GM12801 (cell line): Measurements from ENCODE around the gene OR4S2.

Experiments
- CTCF ChIP-seq: IDR thresholded peaks from one replicate; pipeline ENCODE4 v1.5.1; 2011; ENCODE audit warnings: control low read depth; ENCODE audit not compliant: insufficient read length; ENCODE audit errors: extremely low read depth

OR4S2 gene

GRCh38 chr11:55648027-55648426, at the start of gene OR4S2:
OR4S2 (plus strand) TSS chr11:55648327; CDS start chr11:55650904, 2,577 bp downstream.
- TF ChIP-seq CTCF, result no peak

- TF ChIP-seq CTCF, result no peak
Measured at GRCh38 chr11:55607545-55607944, 40.6 kb upstream of the OR4S2 start, which contains the start of gene OR4C11. OR4C11 (minus strand) TSS chr11:55607645; CDS start chr11:55604373, 3,272 bp downstream.

GRCh38 chr11:55624531-55624930, 23.6 kb upstream of the OR4S2 start:
- no peak for TF ChIP-seq CTCF

- no peak for TF ChIP-seq CTCF
Measured at GRCh38 chr11:55634813-55635212, 13.3 kb upstream of the OR4S2 start, which contains the start of gene OR4P4. OR4P4 (plus strand) TSS chr11:55635113.

GRCh38 chr11:55652560-55652959, 4.4 kb downstream of the OR4S2 start:
- no peak for TF ChIP-seq CTCF

- no peak for TF ChIP-seq CTCF
Measured at GRCh38 chr11:55655096-55655495, 7.0 kb downstream of the OR4S2 start.

GRCh38 chr11:55658031-55658573, 10.0 kb downstream of the OR4S2 start:
- no peak for TF ChIP-seq CTCF

GRCh38 chr11:55658608-55659007, 10.5 kb downstream of the OR4S2 start:
- no peak for TF ChIP-seq CTCF
